ENCODE data around the gene ZKSCAN8.
"Not testable (repeated sequence)": the region's sequence is repeated elsewhere in the genome, so short reads cannot be mapped to it uniquely, and the experiment has no call there.

Gene ZKSCAN8

DNA sequence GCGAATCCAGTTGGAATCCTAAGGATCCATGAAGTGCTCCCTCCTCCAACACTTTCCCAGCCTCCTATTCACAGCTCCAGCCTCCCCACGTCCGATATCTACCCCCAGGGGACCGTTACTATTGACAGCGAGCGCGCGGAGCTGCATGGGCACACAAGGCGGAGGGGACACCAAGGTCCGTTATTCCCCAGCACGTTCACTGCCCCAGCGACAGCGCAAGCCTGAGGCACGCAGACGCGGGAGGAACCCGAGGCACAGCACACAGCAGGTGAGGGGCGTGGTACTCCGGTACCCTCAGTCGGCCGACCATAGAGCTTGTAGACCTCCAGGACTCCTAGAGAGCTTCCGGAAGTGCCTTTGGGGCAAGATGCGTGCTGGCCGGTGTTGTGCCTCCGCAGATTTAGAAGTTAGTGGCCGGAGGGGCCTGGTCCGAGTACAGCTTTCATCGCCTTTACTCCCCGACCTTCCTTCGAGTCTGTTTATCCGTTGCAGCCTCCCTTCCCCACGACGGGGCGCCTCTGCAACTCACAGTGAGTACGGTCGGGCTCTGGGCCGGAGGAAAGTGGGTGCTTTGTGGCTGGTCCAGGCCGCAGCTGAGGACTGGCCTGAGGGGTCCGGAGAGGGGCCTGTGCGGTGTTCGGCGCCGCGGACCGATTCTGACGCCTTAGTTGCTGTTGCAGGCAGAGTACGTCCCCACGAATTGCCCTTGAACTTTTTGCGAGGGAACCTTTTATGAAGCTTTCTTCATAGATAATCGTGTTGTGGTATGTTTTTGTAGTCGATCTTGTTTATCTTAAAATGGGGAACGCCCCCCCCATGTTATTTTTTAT lies at the start of gene ZKSCAN8:
ZKSCAN8 (plus strand) TSS at position 384 of the 830 bp plus-strand sequence. CDS start 6,525 bp downstream, outside the sequence.
- DNase-seq (ENCODE audit: low spot score) = peak; percentile 84
- TF ChIP-seq, protein P1, sequence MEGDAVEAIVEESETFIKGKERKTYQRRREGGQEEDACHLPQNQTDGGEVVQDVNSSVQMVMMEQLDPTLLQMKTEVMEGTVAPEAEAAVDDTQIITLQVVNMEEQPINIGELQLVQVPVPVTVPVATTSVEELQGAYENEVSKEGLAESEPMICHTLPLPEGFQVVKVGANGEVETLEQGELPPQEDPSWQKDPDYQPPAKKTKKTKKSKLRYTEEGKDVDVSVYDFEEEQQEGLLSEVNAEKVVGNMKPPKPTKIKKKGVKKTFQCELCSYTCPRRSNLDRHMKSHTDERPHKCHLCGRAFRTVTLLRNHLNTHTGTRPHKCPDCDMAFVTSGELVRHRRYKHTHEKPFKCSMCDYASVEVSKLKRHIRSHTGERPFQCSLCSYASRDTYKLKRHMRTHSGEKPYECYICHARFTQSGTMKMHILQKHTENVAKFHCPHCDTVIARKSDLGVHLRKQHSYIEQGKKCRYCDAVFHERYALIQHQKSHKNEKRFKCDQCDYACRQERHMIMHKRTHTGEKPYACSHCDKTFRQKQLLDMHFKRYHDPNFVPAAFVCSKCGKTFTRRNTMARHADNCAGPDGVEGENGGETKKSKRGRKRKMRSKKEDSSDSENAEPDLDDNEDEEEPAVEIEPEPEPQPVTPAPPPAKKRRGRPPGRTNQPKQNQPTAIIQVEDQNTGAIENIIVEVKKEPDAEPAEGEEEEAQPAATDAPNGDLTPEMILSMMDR (IDR thresholded peaks at IDR 0.05; ENCODE audit: extremely low read depth, missing control alignments) = no peak

GRCh38 chr6:28102222-28102621 lies 39.5 kb upstream of the ZKSCAN8 start:
- not testable (repeated sequence) for DNase-seq (ENCODE audit: low spot score)

DNA sequence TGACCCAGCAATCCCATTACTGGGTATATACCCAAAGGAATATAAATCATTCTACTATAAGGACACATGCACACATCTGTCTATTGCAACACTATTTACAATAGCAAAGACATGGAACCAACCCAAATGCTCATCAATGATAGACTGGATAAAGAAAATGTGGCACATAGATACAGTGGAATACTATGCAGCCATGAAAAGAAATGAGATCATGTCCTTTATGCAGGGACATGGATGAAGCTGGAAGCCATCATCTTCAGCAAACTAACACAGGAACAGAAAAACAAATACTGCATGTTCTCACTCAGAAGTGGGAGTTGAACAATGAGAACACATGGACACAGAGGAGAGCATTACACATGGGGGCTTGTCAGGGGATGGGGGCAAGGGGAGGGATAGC lies 39.0 kb upstream of the ZKSCAN8 start:
- DNase-seq (ENCODE audit: low spot score) = not testable (repeated sequence)

DNA sequence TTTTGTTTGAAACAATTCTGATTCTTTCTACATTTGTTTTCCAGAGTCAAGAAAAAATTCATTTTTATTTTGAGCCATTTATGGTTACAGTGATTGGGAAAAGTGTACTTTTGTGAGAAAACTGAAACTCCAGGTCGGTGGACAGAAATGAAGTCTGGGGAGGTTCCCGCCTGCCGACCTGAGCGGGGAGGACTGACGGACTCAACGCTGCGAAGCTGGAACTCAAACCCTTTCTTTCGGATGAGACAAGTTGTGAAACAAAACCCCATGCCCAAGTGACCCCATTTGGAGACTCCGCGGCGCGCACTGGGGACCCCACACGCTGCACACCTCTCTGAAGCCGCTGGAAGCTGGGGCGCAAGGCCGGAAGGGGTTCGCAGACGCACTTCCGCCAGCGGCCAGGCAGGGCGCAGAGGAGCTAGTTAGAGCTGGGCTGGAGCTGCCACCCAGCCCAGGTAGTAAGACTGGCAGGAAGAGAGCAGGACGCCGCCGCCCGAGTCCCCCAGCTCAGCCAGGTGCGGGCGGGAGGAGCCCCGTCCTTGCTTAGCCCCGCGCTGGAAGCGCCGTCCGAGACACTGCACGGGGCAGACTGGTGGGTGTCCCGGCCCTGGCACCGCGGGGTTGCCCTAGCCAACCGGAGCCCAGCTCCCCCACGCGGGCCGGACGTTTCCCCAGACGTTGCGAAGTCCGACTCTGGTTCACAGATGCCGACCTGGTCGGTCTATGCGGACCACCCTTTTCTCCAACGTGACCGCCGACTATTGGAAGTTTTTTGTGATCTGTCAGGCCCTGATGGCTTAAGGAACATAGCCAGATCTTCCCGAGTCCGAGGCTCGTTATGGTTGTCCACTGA lies 37.1 kb upstream of the ZKSCAN8 start:
- TF ChIP-seq, protein P1 (IDR thresholded peaks at IDR 0.05; ENCODE audit: extremely low read depth, missing control alignments) = peak; percentile 45
- peak; percentile 91 for DNase-seq (ENCODE audit: low spot score)

DNA sequence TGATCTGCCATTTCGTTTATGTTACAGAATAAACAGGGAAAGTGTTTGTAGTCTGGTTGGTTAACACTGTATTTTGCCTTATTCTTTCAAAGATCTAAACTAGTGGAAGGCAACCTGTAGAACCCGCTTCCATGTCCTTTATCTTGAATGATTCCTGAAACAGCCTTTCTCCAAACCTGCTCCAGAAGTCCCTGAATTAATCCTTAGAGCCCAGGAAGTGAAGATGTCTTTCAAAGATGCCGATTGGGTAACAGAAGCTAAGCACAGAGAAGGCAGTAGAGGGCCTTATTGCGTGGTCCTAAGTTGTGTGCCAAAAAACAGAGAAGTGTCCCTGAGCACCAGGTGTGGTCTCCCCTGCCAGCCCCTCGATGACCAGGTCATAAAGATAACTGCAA lies 36.4 kb upstream of the ZKSCAN8 start:
- peak; percentile 38 for DNase-seq (ENCODE audit: low spot score)
- TF ChIP-seq, protein P1 (IDR thresholded peaks at IDR 0.05; ENCODE audit: extremely low read depth, missing control alignments) = no peak

DNA sequence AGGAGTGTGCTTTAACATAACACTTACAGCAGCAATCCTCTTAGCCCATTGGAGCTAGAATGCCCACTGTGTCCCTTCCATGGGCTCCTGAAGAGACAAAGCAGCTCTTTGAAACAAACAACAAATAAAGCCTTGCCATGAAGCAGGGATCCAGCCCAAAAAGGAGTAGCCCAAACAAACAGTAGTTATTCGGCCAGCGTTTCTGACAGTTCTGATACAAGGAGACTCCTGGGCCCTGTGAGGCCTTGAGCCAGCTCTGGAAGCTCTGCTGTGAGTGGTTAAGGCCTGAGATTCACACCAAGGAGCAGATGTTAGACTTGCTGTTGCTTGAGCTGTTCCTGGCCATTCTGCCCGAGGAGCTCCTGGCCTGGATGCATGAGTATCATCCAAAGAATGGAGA lies 34.2 kb upstream of the ZKSCAN8 start:
- no peak for DNase-seq (ENCODE audit: low spot score)
- TF ChIP-seq, protein P1 (IDR thresholded peaks at IDR 0.05; ENCODE audit: extremely low read depth, missing control alignments) = no peak

DNA sequence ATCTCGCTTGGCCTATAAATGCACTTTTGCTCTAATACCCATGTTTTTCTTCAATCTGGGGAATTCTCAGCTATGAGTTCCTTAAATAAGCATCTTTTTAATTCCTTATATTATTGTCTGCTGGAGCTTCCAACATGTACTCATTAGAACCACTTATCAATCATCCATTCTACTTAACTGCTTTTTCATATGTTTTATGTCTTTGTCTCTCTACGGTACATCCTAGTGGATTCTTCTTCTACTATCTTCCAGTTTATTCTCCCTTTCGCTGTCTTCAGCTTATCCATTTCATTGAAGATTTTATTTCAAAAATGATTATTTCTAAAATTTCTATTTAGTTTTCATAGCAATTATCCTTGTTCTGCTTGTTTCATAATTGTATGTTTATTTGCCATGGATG lies 29.7 kb upstream of the ZKSCAN8 start:
- TF ChIP-seq, protein P1 (IDR thresholded peaks at IDR 0.05; ENCODE audit: extremely low read depth, missing control alignments) = no peak
- no peak for DNase-seq (ENCODE audit: low spot score)

DNA sequence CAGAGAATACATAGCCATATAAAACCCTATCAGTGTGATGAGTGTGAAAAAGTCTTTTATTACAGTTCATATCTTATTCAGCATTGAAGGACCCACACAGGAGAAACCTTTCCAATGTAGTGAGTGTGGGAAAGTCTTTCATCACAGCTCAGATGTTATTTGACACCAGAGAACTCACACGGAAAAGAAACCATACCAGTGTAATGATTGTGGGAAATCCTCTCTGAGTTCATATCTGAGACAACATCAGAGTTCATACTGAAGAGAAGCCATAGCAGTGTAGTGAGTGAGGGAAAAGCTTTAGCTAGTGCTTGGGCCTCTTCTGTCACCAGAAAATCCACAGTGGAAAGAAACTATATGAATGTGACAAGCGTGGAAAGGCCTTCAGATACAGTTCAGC lies 25.9 kb upstream of the ZKSCAN8 start:
- no peak for DNase-seq (ENCODE audit: low spot score)

More for the DNA sequence above, 25.9 kb upstream of the ZKSCAN8 start:
- TF ChIP-seq, protein P1 (IDR thresholded peaks at IDR 0.05; ENCODE audit: extremely low read depth, missing control alignments) = no peak

Data from GM20000 (cell line).